SH-SY5Y (cell line): ENCODE data around the gene CDH20.
A peak's percentile ranks its signal among the peaks of the same experiment; 100 is the strongest.

Experiments
- GATA2 ChIP-seq: IDR thresholded peaks from 2 replicates; pipeline ENCODE4 v1.6.1; 2011; ENCODE audit warnings: mild to moderate bottlenecking, low read depth, low read length
- GATA3 ChIP-seq: IDR thresholded peaks from 2 replicates; pipeline ENCODE4 v1.6.1; 2011; ENCODE audit warnings: low read depth, mild to moderate bottlenecking, low read length, moderate library complexity

The CDH20 gene

GRCh38 chr18:61428266-61428665 is 95.0 kb downstream of the CDH20 start:
- TF ChIP-seq GATA3 (no peak), GATA2 (no peak)

GRCh38 chr18:61432590-61432989 is 99.4 kb downstream of the CDH20 start:
- TF ChIP-seq GATA2: no peak
- TF ChIP-seq GATA3: no peak

- TF ChIP-seq GATA3 (peak; percentile 44; the same call in 1 of the 2 replicates), GATA2 (peak; percentile 56; the same call in 1 of the 2 replicates)
Observed at GRCh38 chr18:61435064-61435652, 101.9 kb downstream of the CDH20 start.

GRCh38 chr18:61443081-61443725 is 110.0 kb downstream of the CDH20 start:
- TF ChIP-seq GATA2: no peak
- TF ChIP-seq GATA3: no peak

- TF ChIP-seq GATA3 (no peak), GATA2 (no peak)
Observed at GRCh38 chr18:61448316-61448715, 115.1 kb downstream of the CDH20 start.

GRCh38 chr18:61459896-61460648 is 126.8 kb downstream of the CDH20 start:
- TF ChIP-seq GATA3 (no peak), GATA2 (no peak)

- TF ChIP-seq GATA2 (no peak), GATA3 (no peak)
Observed at GRCh38 chr18:61464551-61465142, 131.4 kb downstream of the CDH20 start.

- no peak for TF ChIP-seq GATA3
- TF ChIP-seq GATA2: no peak
Observed at GRCh38 chr18:61466736-61467135, 133.5 kb downstream of the CDH20 start.

- TF ChIP-seq GATA3: no peak
- no peak for TF ChIP-seq GATA2
Observed at GRCh38 chr18:61470031-61470674, 136.9 kb downstream of the CDH20 start.

GRCh38 chr18:61471541-61471940 is 138.3 kb downstream of the CDH20 start:
- TF ChIP-seq GATA2 (no peak), GATA3 (no peak)

- TF ChIP-seq GATA2 (no peak), GATA3 (no peak)
Observed at GRCh38 chr18:61471942-61472341, 138.7 kb downstream of the CDH20 start.

GRCh38 chr18:61474341-61474740 is 141.1 kb downstream of the CDH20 start:
- TF ChIP-seq GATA3: no peak
- no peak for TF ChIP-seq GATA2

- TF ChIP-seq GATA2: peak; percentile 45; the same call in 1 of the 2 replicates
- peak; percentile 33; the same call in 1 of the 2 replicates for TF ChIP-seq GATA3
Observed at GRCh38 chr18:61474918-61475317, 141.7 kb downstream of the CDH20 start.

- no peak for TF ChIP-seq GATA2
Observed at GRCh38 chr18:61475931-61476330, 142.7 kb downstream of the CDH20 start.
